Endothelial cell of umbilical vein (primary cell): ENCODE measurements around the gene METTL26.

Experiments
- EZH2 ChIP-seq: IDR thresholded peaks from 2 replicates; pipeline ENCODE4 v1.6.1; 2012; ENCODE audit warnings: borderline replicate concordance, low read depth, mild to moderate bottlenecking, moderate library complexity, low read length, inconsistent platforms; ENCODE audit not compliant: severe bottlenecking
- JUN ChIP-seq: IDR thresholded peaks from 2 replicates; pipeline ENCODE4 v1.6.1; 2011; ENCODE audit warnings: borderline replicate concordance, low read depth; ENCODE audit not compliant: insufficient read length, insufficient read depth
- MYC ChIP-seq: IDR thresholded peaks from one replicate; pipeline ENCODE4 v1.6.1; 2011; ENCODE audit warnings: mild to moderate bottlenecking, low read depth, low read length
- POLR2A ChIP-seq: IDR thresholded peaks from 2 replicates; pipeline ENCODE4 v1.6.1; 2012; ENCODE audit warnings: low read depth, mild to moderate bottlenecking, control low read depth, low read length
- POLR2AphosphoS5 ChIP-seq: IDR thresholded peaks from 2 replicates; pipeline ENCODE4 v1.6.1; 2012; ENCODE audit warnings: low read depth, mild to moderate bottlenecking, control low read depth, low read length, moderate library complexity; ENCODE audit not compliant: insufficient read depth
- TF ChIP-seq, protein P1 (sequence below), 2 donors: IDR thresholded peaks; 1 replicate in 1 of 2; 2 replicates in 1 of 2; pipeline ENCODE4 v1.5.1; 2011; ENCODE audit warnings: low read length in 2 of 2, mild to moderate bottlenecking in 2 of 2, moderate library complexity in 2 of 2, control low read depth in 1 of 2, inconsistent platforms in 1 of 2, low read depth in 1 of 2; ENCODE audit not compliant: insufficient read depth in 1 of 2; ENCODE audit errors: extremely low read depth in 1 of 2
- TF ChIP-seq, protein P2 (sequence below): IDR thresholded peaks from 2 replicates; pipeline ENCODE4 v1.6.1; 2011; ENCODE audit not compliant: insufficient read depth, insufficient read length

DNA sequence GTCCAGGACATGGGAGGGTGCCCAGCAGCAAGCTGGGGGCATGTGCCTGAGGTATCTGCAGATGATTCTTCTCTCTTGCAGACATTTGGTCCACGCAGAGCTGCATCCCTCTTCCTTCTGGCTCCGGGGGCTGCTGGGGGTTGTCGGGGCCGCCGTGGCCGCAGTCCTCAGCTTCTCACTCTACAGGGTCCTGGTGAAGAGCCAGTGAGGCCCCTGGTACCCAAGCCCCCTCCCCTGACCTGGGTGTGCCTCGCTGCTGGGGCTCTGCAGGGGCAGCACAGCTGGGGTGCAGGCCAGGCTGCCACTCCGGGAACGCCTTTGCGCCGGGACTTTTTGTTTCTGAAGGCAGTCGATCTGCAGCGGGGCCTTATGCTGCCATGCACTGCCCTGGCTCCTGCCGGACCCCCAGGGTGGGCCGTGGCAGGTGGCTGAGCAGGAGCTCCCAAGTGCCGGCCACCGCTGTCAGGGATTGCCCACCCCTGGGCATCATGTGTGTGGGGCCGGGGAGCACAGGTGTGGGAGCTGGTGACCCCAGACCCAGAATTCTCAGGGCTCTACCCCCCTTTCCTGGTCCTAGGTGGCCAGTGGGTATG, 37.4 kb upstream of the METTL26 start:
- TF ChIP-seq POLR2A, result no peak
- TF ChIP-seq, protein P1, sequence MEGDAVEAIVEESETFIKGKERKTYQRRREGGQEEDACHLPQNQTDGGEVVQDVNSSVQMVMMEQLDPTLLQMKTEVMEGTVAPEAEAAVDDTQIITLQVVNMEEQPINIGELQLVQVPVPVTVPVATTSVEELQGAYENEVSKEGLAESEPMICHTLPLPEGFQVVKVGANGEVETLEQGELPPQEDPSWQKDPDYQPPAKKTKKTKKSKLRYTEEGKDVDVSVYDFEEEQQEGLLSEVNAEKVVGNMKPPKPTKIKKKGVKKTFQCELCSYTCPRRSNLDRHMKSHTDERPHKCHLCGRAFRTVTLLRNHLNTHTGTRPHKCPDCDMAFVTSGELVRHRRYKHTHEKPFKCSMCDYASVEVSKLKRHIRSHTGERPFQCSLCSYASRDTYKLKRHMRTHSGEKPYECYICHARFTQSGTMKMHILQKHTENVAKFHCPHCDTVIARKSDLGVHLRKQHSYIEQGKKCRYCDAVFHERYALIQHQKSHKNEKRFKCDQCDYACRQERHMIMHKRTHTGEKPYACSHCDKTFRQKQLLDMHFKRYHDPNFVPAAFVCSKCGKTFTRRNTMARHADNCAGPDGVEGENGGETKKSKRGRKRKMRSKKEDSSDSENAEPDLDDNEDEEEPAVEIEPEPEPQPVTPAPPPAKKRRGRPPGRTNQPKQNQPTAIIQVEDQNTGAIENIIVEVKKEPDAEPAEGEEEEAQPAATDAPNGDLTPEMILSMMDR (IDR thresholded peaks at IDR 0.05; ENCODE audit: extremely low read depth in 1 of 2, insufficient read depth in 1 of 2, low read depth in 1 of 2, low read length in 2 of 2), result no peak
- no peak for TF ChIP-seq EZH2
- no peak for TF ChIP-seq POLR2AphosphoS5
- no peak for TF ChIP-seq JUN
- TF ChIP-seq, protein P2, sequence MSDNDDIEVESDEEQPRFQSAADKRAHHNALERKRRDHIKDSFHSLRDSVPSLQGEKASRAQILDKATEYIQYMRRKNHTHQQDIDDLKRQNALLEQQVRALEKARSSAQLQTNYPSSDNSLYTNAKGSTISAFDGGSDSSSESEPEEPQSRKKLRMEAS, result no peak
- no peak for TF ChIP-seq MYC
